ENCODE data around the gene BMI1.

- peak in 10 of 11 experiments; percentile 23 to 60 (median 45) for TF ChIP-seq CTCF (IDR thresholded peaks at IDR 0.05 in 8 of 11, conservative IDR thresholded peaks at IDR 0.05 in 3 of 11)
- no peak for TF ChIP-seq POLR2A (IDR thresholded peaks at IDR 0.05)
Observed at GRCh38 chr10:22335173-22335933, 14.5 kb downstream of the BMI1 start.

Measured in spleen (tissue), 7 donors.